CD4-positive, alpha-beta T cell treated with Interleukin-15 for 1 hour (primary cell): Measurements from ENCODE around the gene HTD2.

Experiments used
- DNase-seq: peaks from one replicate; pipeline ENCODE4 v3.0.0-alpha.2; 2020

Gene HTD2

GRCh38 chr3:58293516-58293915, 12.8 kb upstream of the HTD2 start:
- no peak for DNase-seq

- DNase-seq = no peak
Observed at GRCh38 chr3:58296269-58296668, 10.1 kb upstream of the HTD2 start.

GRCh38 chr3:58296843-58297242, 9.5 kb upstream of the HTD2 start:
- DNase-seq = no peak

GRCh38 chr3:58298190-58298589, 8.1 kb upstream of the HTD2 start:
- no peak for DNase-seq

- DNase-seq = no peak
Observed at GRCh38 chr3:58299075-58299474, 7.2 kb upstream of the HTD2 start.

DNA sequence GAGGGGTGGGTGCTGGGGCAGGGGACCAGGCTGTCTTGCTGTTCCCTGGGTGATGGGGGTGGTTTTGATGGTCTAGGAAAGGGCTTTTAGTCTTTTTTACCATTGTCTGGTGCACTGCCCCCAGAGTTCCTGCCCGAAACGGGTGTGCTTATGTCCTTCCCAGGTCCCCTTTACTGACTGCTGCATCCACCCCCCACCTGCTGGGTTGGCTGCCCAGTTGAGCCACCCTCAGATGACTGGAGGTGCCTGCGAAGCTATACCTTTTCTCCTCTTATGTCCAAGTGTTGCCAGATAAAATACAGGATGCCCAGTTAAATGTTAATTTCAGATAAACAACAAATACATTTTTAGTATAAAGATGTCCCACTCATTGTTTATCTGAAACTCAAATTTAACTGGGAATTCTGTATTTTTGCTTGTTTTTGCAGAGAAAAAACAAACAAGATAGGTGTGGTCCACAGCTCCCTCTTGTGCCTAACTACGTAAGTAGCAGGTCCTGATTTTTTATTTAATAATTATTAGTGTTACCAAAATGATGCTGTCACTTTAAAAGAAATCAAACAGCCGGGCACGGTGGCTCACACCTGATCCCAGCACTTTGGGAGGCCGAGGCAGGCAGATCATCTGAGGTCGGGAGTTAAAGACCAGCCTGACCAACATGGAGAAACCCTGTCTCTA, 6.3 kb upstream of the HTD2 start:
- no peak for DNase-seq

DNA sequence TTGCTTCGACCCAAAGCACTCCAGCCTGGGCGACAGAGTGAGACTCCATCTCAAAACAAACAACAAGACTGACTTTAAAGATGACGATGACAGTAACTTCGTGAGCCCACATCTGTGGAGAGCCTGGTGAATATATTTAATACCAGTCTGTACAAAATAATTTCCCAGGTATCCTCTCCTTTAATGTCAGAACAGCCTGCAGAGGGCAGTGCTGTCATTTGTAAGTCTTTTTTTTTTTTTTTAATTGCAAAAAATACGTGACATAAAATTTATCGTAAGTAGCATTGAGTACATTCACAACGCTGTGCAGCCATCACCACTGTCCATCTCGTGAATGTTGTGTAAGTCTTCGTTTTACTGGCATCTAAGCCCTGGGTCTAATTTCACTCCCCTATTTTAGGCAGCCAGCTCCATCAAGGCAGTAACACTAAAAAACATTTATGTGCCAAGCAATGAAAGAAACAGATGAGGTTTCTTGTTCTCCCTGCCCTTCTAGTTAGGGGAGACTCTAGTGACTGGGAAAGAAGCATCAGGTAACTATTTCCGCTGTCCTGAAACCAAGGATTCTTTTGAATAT, 1.4 kb downstream of the HTD2 start:
- DNase-seq = peak; percentile 59

DNA sequence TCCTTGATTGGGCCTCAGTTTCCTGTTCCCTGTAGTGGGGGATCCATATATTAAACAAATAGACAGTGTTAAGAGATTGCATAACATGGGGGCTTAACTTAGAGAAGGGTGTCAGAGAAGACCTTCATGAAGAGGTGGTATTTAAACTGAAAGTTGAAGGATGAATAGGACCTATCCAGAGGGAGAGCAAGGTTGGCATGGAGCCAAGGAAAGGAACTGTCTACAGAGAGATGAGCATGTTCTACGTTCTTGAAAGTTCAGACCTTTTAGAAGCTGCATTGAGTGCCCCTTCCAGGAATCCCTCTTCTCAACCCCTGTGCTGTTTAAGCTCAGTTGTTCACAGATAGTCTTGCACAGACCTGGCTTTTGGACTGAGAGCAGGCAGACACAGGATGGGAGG, 2.4 kb downstream of the HTD2 start:
- no peak for DNase-seq

GRCh38 chr3:58317811-58318210, 11.5 kb downstream of the HTD2 start:
- DNase-seq = no peak

- no peak for DNase-seq
Observed at GRCh38 chr3:58321791-58322190, 15.5 kb downstream of the HTD2 start.

DNA sequence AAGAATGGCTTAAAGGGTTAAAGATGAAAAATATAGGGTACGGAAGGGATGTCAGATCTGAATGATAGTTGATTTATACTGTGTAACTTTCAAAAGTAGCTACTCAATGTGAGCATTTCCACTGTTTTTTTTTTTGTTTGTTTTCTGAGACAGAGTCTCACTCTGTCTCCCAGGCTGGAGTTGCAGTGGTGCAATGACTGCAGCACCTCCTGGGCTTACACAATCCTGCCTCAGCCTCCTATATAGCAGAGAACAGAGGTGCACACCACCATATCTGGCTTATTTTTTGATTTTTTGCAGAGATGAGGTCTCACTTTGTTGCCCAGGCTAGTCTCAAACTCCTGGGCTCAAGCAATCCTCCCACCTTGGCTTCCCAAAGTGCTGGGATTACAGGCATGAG, 16.5 kb downstream of the HTD2 start:
- no peak for DNase-seq

GRCh38 chr3:58323529-58324390, 17.4 kb downstream of the HTD2 start:
- DNase-seq = no peak

DNA sequence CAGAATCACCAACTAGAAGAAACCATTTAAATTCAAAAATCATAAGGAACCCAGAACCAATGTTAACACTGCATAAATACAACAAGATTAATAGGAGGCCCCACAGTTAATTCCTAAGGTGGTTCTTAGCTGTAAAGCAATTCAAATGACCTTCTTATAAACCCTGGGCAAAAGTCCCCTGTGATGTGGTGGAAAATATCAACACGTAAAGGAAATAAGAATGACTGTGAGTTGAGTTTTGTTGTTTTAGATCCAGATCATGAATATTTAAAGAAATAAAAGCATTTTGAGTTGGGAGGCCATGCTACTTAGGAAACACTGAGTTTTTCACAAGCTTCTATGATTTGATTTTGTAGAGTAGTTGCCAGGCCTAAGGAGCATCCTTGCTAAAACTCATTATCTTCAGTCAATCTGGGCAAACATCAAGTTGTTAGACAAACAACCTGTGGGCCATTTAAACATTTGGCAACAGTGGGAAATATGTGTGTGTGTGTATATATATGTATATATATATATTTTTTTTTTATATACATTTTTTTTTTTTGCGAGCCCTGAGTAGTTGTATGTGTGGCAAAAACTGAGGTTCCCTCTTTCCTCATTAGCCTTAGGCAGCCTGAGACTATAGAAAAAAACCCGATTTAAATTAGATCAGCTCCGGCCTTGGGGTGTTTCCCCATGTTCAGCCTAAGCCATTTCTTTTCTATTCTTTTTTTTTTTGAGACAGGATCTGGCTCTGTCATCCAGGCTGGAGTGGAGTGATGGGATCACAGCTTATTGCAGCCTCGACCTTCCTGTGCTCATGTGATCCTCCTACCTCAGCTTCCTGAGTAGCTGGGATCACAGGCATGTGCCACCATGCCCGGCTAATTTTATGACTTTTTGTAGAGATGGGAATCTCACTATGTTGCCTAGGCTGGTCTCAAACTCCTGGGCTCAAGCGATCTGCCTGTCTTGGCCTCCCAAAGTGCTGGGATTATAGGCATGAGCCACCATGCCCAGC, 18.4 kb downstream of the HTD2 start:
- no peak for DNase-seq

DNA sequence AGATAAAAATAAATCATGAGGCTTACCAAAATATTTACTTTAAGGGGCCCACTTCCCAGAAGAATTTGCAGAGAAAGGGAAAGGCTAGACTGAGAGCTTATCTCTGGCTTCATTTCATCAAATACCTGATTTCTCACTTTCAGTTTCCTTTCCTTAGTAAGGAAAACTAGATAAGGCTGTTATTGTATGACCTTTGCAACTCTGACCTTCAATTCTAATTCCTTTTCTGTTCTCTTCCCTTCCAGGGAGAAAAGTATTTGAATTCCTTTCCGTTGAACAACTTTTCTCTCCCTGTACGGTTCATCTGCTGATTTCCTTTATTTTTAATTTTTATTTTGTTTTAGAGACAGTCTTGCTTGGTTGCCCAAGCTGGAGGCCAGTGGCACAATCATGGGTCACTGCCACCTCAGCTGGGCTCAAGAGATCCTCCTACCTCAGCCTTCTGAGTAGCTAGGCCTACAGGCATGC, 19.2 kb downstream of the HTD2 start:
- DNase-seq = no peak

- no peak for DNase-seq
Observed at GRCh38 chr3:58326267-58326900, 20.1 kb downstream of the HTD2 start.

DNA sequence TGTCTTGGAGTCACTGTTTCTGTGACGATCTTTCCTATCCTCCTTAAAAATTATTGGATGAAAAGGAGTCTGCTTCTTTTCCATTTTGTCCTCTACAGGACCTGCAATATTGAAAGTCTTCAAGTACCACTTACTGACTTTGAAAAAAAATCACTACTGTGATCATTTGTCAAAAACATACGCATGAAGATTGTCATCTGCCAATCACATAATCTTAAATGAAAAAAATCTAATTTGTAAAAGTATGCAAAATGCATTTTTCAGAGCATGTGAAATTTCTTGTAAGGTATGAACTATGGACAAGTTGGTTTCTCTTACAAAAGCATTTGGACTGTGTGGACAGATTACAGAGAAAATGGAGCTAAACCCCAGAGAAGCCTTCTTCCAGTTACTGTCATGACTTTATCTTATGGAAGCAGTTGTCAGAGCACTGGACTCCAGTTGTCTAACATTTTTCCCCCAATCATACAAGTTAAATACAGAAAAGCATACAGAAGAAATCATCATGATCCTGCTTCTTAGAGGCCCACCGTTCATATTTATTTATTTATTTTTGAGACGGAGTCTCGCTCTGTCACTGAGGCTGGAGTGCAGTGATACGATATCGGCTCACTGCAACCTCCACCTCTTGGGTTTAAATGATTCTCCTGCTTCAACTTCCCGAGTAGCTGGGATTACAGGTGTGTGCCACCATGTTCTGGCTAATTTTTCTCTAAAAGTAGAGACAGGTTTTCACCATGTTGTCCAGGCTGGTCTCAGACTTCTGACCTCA, 23.0 kb downstream of the HTD2 start:
- no peak for DNase-seq

DNA sequence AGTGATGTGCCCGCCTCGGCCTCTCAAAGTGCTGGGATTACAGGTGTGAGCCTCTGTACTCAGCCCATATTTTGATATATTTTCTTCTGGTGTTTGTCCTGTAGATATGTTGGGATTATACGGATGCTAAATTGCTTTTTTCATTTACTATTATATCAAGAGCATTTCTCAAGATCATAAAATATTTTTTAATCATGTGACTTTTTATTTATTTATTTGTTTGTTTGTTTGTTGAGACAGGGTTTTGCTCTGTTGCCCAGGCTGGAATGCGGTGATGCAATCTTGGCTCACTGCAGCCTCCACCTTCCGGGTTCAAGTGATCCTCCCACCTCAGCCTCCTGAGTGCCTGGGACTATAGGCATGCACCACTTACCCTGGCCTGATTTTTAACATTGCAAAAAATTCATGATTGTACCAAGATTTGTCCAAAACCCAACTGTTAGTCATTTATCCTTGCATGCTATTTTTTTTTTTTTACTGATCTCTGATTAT, 23.6 kb downstream of the HTD2 start:
- DNase-seq = no peak

GRCh38 chr3:58331593-58332152, 25.4 kb downstream of the HTD2 start:
- DNase-seq = no peak

DNA sequence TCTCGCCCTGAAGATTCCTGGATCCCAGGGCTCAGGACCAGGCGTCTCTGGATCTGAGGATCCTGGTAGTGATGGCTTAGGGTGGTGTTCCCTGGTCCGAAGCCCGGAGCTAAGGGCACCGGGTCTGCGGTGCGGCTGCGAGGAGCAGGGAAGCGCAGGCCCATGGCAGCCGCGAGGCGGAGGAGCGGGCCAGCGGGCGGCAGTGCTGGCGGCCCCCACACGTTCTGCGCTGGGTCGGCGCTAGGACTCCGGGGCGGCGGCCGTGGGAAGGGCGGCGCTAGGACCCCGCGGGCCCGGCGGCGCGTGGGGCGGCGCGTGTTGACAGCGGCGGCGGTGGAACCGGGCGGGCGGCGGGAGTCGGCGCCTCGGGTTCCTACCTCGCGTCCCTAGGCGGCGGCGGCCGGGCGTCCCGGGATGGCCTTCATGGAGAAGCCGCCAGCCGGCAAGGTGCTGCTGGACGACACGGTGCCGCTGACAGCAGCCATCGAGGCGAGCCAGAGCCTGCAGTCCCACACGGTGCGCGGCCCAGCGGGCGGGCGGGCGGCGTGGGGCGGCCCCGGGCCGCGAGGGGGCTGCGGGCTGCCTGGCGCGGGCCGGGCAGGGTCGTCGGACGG, 26.4 kb downstream of the HTD2 start, which contains the start of gene PXK:
Gene PXK, plus strand, starts transcription at position 318 of the 614 bp plus-strand sequence. Its CDS starts 97 bp downstream, at position 415.
- DNase-seq = peak; percentile 77
